HepG2 (cell line): ENCODE results near the gene MAN2A2. TPM values are rescaled to one million over a fixed set of nuclear protein-coding genes. Genes with fewer than 3 reads are reported as not detected.

Source experiments
- BCLAF1 ChIP-seq: fragments of 450-650 bp; IDR thresholded peaks from 2 replicates; pipeline ENCODE4 v1.6.1; 2017; ENCODE audit warnings: mild to moderate bottlenecking
- GATA4 ChIP-seq: sonication (generic); IDR thresholded peaks from 2 replicates; pipeline ENCODE4 v1.6.1; 2016; ENCODE audit warnings: antibody characterized with exemption, low read depth, borderline replicate concordance
- GLI4 ChIP-seq: sonication (generic); formaldehyde crosslinking; IDR thresholded peaks from 2 replicates; pipeline ENCODE4 v1.5.1; 2020; ENCODE audit warnings: missing genetic modification reagents, mild to moderate bottlenecking, moderate library complexity, borderline replicate concordance
- GTF2F1 ChIP-seq: fragments of 150-350 bp; IDR thresholded peaks from 2 replicates; pipeline ENCODE4 v1.6.1; 2014; ENCODE audit warnings: low read length
- GZF1 ChIP-seq: sonication (generic); formaldehyde crosslinking; IDR thresholded peaks from 2 replicates; pipeline ENCODE4 v1.5.1; 2020; ENCODE audit warnings: mild to moderate bottlenecking, missing genetic modification reagents
- KAT8 ChIP-seq: IDR thresholded peaks from 2 replicates; pipeline ENCODE4 v1.6.1; 2016; ENCODE audit warnings: missing genetic modification reagents, missing compliant biosample characterization
- KDM5A ChIP-seq: fragments of 200-600 bp; sonication (generic); IDR thresholded peaks from 2 replicates; pipeline ENCODE4 v1.7.0; 2018; ENCODE audit warnings: antibody characterized with exemption, mild to moderate bottlenecking, low read length, borderline replicate concordance
- KDM6A ChIP-seq: IDR thresholded peaks from 2 replicates; pipeline ENCODE4 v1.6.1; 2016; ENCODE audit warnings: low read depth
- SOX6 ChIP-seq, 2 experiments: fragments of 450-650 bp in 1 of 2; sonication (generic) in 1 of 2; formaldehyde crosslinking in 1 of 2; IDR thresholded peaks; 2 replicates each; pipeline versions ENCODE4 v1.4.0 to v1.6.1; 2017 to 2020; ENCODE audit warnings: antibody characterized with exemption in 1 of 2, mild to moderate bottlenecking in 1 of 2, missing genetic modification reagents in 1 of 2
- TAF1 ChIP-seq: sonication (generic); formaldehyde crosslinking; IDR thresholded peaks from 2 replicates; pipeline ENCODE4 v1.4.0; 2020; ENCODE audit warnings: missing genetic modification reagents
- TRAFD1 ChIP-seq: sonication (generic); formaldehyde crosslinking; IDR thresholded peaks from 2 replicates; pipeline ENCODE4 v1.5.1; 2020; ENCODE audit warnings: missing genetic modification reagents, mild to moderate bottlenecking, borderline replicate concordance
- ZNF326 ChIP-seq: sonication (generic); formaldehyde crosslinking; IDR thresholded peaks from 2 replicates; pipeline ENCODE4 v1.4.0; 2020; ENCODE audit warnings: missing genetic modification reagents, borderline replicate concordance
- ZNF33B ChIP-seq: sonication (generic); formaldehyde crosslinking; IDR thresholded peaks from 2 replicates; pipeline ENCODE4 v1.5.1; 2020; ENCODE audit warnings: mild to moderate bottlenecking, missing genetic modification reagents
- ZNF557 ChIP-seq: sonication (generic); formaldehyde crosslinking; IDR thresholded peaks from 2 replicates; pipeline ENCODE4 v1.4.0; 2020; ENCODE audit warnings: missing genetic modification reagents
- ZNF644 ChIP-seq: IDR thresholded peaks from 2 replicates; pipeline ENCODE4 v1.6.1; 2016; ENCODE audit warnings: low read depth
- ZNF646 ChIP-seq: sonication (generic); formaldehyde crosslinking; IDR thresholded peaks from 2 replicates; pipeline ENCODE4 v1.9.0; 2021; ENCODE audit warnings: mild to moderate bottlenecking, missing genetic modification reagents
- ZNF782 ChIP-seq: sonication (generic); formaldehyde crosslinking; IDR thresholded peaks from 2 replicates; pipeline ENCODE4 v1.4.0; 2020; ENCODE audit warnings: missing genetic modification reagents, mild to moderate bottlenecking, borderline replicate concordance
- ZNF883 ChIP-seq: sonication (generic); formaldehyde crosslinking; IDR thresholded peaks from 2 replicates; pipeline ENCODE4 v1.5.1; 2020; ENCODE audit warnings: mild to moderate bottlenecking, missing genetic modification reagents; ENCODE audit errors: not compliant biosample characterization
- ZSCAN12 ChIP-seq: sonication (generic); formaldehyde crosslinking; IDR thresholded peaks from 2 replicates; pipeline ENCODE4 v1.9.0; 2021; ENCODE audit warnings: mild to moderate bottlenecking, missing genetic modification reagents
- ZSCAN29 ChIP-seq: sonication (generic); formaldehyde crosslinking; conservative IDR thresholded peaks from 2 replicates; pipeline ENCODE4 v1.4.0; 2020; ENCODE audit warnings: mild to moderate bottlenecking, missing genetic modification reagents
- polyA plus RNA-seq, 8 experiments: library from polyadenylated mRNA; depleted of rRNA in 3 of 8; stranded (reverse) in 7 of 8; unstranded in 1 of 8; fragments of >200 nt; fragmentation: Illumina TruSeq in 4 of 8; extraction: Trizol in 4 of 8; gene quantifications; 2 replicates each; pipeline versions ENCODE4 v1.2.1 to v1.2.3, GENCODE V29; 2011 to 2016; ENCODE audit warnings: low read depth in 4 of 8, missing spikeins in 1 of 8, mixed read lengths in 1 of 8; ENCODE audit not compliant: insufficient read depth in 1 of 8
- total RNA-seq, 5 experiments: library from RNA; depleted of rRNA; stranded (reverse); fragments of >200 nt; fragmentation: Illumina TruSeq; extraction: Trizol; gene quantifications; 2 replicates each; pipeline ENCODE4 v1.2.3, GENCODE V29; 2016; ENCODE audit warnings: low read depth in 1 of 5

Gene MAN2A2
- total and polyA plus RNA-seq, 2 of the 13 experiments (the other 11 are each of a cell fraction or from before 2014, with no cell fraction given), result 17.5 to 51.5 TPM

GRCh38 chr15:90873998-90874605 lies 29.0 kb upstream of the MAN2A2 start (continued):
- TF ChIP-seq BCLAF1 (no peak), ZNF883 (no peak), GLI4 (CRISPR knock-in tag) (no peak), GATA4 (peak; percentile 82; the same call in 1 of the 2 replicates), ZNF646 (CRISPR knock-in tag) (no peak), KAT8 (CRISPR knock-in tag) (peak; percentile 90), ZNF326 (CRISPR knock-in tag) (no peak), KDM5A (no peak), GTF2F1 (no peak), ZNF33B (CRISPR knock-in tag) (0 out of 2 replicates have a peak, but pooled peaks have one; percentile 67), TAF1 (CRISPR knock-in tag) (peak; percentile 22; the same call in 1 of the 2 replicates), ZSCAN29 (peak; percentile 96), ZNF644 (CRISPR knock-in tag) (no peak), ZSCAN12 (CRISPR knock-in tag) (no peak), TRAFD1 (CRISPR knock-in tag) (no peak), SOX6 (IDR thresholded peaks at IDR 0.05) (no peak), SOX6 (CRISPR knock-in tag; IDR thresholded peaks at IDR 0.05) (peak; percentile 99), KDM6A (CRISPR knock-in tag) (peak; percentile 95), GZF1 (CRISPR knock-in tag) (no peak), ZNF782 (CRISPR knock-in tag) (peak; percentile 93; the same call in 1 of the 2 replicates), ZNF557 (CRISPR knock-in tag) (no peak)
